Stimulated activated CD4-positive, alpha-beta T cell treated with anti-CD3 and anti-CD28 coated beads, Interleukin-4, amount 100 ng/mL, for 4 hours (primary cell): ENCODE results near the gene GSG1L2.

Experiments
- DNase-seq, 2 experiments: peaks; one replicate each; pipeline ENCODE4 v3.0.0-alpha.2; 2020

The GSG1L2 gene

DNA sequence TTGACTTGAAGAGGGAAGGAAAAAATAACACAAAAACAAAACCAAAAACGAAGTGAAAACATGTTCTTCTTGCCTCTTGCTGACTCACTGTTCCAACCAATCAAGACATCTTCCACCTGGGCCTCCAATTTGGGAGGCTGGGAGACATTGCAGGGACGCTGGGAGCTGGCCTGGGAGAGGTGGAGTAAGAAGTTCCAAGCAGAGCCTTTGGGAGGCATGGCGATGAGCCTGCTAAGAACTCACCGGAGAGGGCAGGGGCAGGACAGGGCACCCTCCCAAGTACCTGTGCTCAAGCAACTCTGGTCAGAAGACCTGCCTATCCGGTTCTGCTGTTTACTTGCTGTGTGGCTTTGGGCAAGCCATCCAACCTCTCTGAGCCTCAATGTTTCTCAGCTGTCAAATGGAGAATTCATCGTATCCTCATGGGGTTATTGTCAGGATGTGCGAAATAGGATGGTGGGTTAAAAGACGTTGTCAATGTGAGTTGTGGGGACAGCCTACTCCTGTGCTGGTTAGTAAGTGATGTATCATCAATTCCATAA is 3.0 kb upstream of the GSG1L2 start:
- no peak for DNase-seq

- DNase-seq: no peak
These were observed 2.2 kb upstream of the GSG1L2 start for GRCh38 chr17:9824094-9824493.

DNA sequence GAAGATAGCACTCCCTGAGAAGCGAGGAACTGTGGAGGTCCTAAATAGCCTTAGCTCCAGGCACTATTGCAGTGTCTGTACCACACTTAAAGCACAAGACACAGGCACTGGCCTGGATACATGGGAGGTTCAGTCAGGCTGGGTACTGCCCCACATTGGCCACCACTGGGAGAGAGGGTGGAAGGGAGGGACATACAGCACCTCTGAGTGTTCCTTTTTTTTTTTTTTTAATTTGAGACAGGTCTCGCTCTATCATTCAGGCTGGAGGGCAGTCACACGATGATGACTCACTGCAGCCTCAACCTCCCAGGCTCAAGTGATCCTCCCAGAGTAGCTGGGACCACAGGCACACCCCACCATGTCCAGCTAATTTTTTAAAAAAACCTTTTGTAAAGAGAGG is 1.4 kb downstream of the GSG1L2 start:
- no peak for DNase-seq

- DNase-seq: no peak
These were observed 3.1 kb downstream of the GSG1L2 start for GRCh38 chr17:9818760-9819159.

- no peak for DNase-seq
These were observed 4.8 kb downstream of the GSG1L2 start for GRCh38 chr17:9817086-9817485.

DNA sequence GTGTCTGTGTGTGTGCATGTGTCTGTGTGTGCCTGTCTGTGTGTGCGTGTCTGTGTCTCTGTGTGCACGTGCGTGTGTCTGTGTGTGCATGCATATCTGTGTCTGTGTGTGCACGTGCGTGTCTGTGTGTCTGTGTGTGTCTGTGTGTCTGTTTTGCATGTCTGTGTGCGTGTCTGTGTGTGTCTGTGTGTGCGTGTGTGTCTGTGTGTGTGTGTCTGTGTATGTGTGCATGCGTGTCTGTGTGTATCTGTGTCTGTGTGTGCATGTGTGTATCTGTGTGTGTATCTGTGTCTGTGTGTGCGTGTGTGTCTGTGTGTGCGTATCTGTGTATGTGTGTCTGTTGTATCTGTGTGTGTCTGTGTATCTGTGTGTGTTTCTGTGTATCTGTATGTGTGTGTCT is 5.4 kb downstream of the GSG1L2 start:
- DNase-seq: no peak

DNA sequence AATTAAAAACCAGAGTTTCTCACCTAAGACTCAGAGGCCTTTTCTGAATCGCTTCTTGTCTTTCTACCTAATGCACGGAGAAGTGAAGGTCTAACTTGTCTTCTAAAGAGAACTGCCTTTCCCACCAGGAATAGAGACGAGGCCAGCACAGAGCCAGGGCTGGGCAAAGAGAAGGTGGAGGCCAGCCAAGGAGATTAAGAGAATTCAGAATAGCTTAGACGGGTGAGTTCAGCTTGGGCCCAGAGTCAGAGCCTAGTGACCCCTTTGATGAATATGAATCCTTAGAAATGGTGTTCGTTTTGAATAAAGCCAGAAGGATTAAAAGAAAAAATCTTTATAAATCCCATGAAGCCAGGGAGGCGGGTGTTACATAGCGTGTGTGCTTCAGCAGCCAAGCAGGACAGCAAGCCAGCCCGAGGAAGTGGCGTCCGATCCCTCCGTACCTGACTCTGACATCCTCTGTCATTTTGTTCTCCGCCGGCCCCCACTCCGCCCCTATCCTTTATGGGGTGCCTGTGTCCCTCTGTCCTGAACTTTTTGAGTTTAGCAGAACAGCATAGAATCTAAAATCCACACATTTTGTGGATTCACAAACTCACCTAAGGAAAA is 7.4 kb downstream of the GSG1L2 start:
- no peak for DNase-seq

- no peak for DNase-seq
These were observed 8.7 kb downstream of the GSG1L2 start for GRCh38 chr17:9813166-9813565.

DNA sequence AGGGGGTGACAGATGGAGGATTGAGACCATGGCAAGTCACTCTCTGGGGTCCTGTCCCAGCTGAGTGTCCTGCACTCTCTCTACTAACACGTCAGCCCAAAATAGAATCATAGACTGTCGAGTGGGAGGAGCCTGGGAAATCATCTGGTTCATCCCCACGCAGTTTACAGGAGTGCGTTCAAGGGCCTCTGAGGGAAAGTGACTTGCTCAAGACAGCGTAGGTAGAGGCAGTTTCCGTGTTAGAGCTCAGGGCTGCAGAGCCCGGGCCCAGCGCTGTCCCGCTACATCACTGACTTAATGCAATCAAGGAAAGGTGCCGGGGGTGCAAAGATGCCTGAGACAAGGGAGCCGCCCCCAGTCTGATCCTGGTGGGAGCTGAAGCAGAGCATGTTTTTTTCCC is 10.3 kb downstream of the GSG1L2 start:
- DNase-seq: no peak

DNA sequence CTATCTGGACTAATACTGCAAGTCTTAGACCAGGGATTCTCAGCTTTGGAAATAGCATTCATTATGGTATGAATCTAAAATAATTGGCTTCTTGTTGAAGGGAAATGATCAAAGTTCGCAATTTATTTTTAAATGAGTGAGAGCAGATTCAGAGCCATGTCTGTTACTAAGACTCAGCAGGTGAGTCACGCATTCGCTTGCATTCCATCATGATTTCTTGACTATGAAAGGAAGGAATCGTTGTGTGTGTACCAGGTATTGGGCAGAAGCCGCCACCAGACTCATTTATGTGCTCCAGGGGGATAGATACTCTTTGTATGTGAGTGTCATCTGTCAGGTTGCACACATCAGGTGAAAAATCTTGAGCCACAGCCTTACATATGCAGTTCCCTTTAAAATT is 10.8 kb downstream of the GSG1L2 start:
- DNase-seq: no peak

- DNase-seq: no peak
These were observed 11.6 kb downstream of the GSG1L2 start for GRCh38 chr17:9810100-9810949.

DNA sequence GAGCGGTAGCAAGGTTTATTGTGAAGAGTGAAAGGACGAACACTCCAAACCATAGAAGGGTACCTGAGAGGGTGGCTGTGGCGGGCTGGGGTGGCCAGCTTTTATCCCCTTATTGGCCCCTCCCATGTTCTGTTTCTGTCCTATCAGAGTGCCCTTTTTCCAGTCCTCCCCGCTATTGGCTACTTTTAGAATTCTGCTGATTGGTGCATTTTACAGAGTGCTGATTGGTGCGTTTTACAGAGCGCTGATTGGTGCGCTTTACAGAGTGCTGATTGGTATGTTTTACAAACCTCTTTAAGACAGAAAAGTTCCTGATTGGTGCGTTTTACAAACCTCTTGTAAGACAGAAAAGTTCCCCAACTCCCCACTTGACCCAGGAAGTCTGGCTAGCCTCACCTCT is 12.5 kb downstream of the GSG1L2 start:
- no peak for DNase-seq

- DNase-seq: no peak
These were observed 15.2 kb downstream of the GSG1L2 start for GRCh38 chr17:9806699-9807098.

GRCh38 chr17:9805769-9806168 is 16.1 kb downstream of the GSG1L2 start:
- DNase-seq: no peak

GRCh38 chr17:9802697-9803096 is 19.2 kb downstream of the GSG1L2 start:
- DNase-seq: no peak

GRCh38 chr17:9802294-9802693 is 19.6 kb downstream of the GSG1L2 start:
- DNase-seq: no peak

DNA sequence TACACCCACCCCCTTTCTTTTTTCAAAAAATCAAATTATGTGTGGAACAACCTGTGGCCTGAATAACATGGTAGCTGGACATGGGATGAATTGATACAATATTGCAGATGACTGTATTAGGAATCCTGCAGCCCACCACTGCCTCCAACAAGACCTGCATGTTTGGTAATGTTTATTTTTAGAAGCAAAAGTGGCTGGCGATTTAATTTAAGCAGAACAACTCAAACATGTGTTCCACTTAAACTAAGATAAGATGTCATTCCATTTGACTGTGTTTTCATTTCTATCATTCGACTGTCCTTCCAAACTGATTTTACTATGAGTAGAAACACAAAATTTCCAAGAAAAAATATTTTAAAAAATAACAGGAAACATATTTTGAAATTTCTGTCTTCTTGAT is 20.4 kb downstream of the GSG1L2 start:
- DNase-seq: no peak

GRCh38 chr17:9798724-9799123 is 23.2 kb downstream of the GSG1L2 start:
- no peak for DNase-seq

- DNase-seq: no peak
These were observed 23.9 kb downstream of the GSG1L2 start for GRCh38 chr17:9798008-9798407.

- DNase-seq: no peak
These were observed 29.6 kb downstream of the GSG1L2 start for GRCh38 chr17:9792181-9792840.

- no peak for DNase-seq
These were observed 30.7 kb downstream of the GSG1L2 start, which contains the start of gene DHRS7C for GRCh38 chr17:9790889-9791876. Gene DHRS7C, minus strand, starts transcription at chr17:9791592. Its CDS starts 308 bp downstream, at chr17:9791284.

DNA sequence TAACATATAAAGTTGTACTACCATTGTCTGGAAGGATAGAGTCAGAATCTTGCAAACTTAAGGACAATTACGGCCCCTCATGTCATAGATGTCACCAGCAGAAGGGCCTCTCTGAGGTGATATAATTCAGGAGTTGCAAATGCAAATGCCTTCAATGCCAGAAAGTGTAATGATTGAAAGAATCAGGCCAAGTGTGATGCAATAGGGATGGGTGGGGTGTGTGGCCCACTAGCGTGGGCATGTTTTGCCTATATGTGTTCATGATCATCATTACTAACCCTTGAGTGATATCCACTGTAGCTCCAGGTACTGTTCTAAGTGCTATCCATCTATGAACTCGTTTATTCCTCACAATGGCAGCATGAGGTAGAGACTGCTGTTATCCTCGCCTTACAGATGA is 31.6 kb downstream of the GSG1L2 start:
- DNase-seq: no peak
